Astrocyte of the cerebellum (primary cell): ENCODE results near the gene MTG2.

Experiments
- DNase-seq: peaks from one replicate; pipeline ENCODE4 v3.0.0-alpha.2; 2011; ENCODE audit warnings: low read depth
- H3K4me3 ChIP-seq: 2 replicates; pipeline ENCODE4 v1.5.1; 2011; ENCODE audit warnings: mild to moderate bottlenecking, low read depth, low read length, moderate library complexity
- CTCF ChIP-seq: IDR thresholded peaks from 2 replicates; pipeline ENCODE4 v1.5.1; 2012; ENCODE audit warnings: low read length, low read depth, moderate library complexity, mild to moderate bottlenecking; ENCODE audit errors: missing control alignments
- in situ Hi-C: cut with HindIII; loops from 2 replicates; pipeline ENCODE4 v1.10.0; 2017; ENCODE audit warnings: low sequenced_read_pairs

MTG2 gene

GRCh38 chr20:62174021-62174804 lies 8.6 kb upstream of the MTG2 start:
- DNase-seq, result no peak
- in situ Hi-C loops, result no loop called here
- TF ChIP-seq CTCF, result no peak
- H3K4me3 ChIP-seq, result no peak overlapping the region

- in situ Hi-C loops, result no loop called here
- H3K4me3 ChIP-seq, result no peak overlapping the region
- DNase-seq, result no peak
- no peak for TF ChIP-seq CTCF
These were observed 7.8 kb upstream of the MTG2 start for GRCh38 chr20:62174870-62175624.

GRCh38 chr20:62175711-62176110 lies 7.1 kb upstream of the MTG2 start:
- H3K4me3 ChIP-seq, result no peak overlapping the region
- in situ Hi-C loops, result no loop called here
- no peak for TF ChIP-seq CTCF
- no peak for DNase-seq

GRCh38 chr20:62176866-62177265 lies 6.0 kb upstream of the MTG2 start:
- no peak overlapping the region for H3K4me3 ChIP-seq
- in situ Hi-C loops, result no loop called here
- DNase-seq, result no peak
- no peak for TF ChIP-seq CTCF

- in situ Hi-C loops, result no loop called here
- no peak for TF ChIP-seq CTCF
- no peak overlapping the region for H3K4me3 ChIP-seq
- no peak for DNase-seq
These were observed 5.5 kb upstream of the MTG2 start for GRCh38 chr20:62177307-62177706.

DNA sequence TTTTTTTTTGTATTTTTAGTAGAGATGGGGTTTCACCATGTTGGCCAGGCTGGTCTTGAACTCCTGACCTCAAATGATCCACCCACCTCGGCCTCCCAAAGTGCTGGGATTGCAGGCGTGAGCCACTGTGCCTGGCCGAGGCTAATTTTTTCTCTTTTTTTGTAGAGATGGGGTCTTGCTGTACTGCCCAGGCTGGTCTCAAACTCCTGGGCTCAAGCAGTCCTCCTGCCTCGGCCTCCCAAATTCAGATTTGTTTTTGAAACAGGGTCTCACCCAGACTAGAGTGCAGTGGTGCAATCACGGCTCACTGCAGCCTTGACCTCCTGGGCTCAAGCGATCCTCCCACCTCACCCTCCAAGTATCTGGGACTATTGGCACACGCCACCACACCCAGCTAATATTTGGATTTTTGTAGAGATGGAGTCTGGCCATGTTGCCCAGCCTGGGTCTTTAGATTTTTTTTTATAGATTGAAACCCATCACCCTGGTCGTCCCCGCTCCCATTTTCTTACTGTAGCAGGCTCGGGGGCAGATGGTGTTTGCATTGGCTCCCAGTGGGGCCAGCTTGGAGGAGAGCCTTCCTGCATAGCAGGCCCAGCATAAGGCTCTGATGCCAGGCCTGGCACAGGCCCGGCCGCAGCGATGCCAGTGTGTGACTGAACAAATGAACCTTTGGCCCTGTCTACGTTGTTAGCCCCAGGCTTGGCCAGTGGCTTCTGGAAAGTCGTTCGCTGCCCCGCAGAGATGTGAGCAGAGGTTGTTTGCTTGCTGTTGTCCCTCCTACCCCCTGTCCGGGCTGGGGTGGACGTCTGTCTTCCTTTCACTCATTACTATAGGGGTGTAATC lies 4.3 kb upstream of the MTG2 start:
- in situ Hi-C loops, result no loop called here
- TF ChIP-seq CTCF, result no peak
- DNase-seq, result no peak
- H3K4me3 ChIP-seq, result no peak overlapping the region
